ENCODE data around the gene H2BK1. TPM values are rescaled to one million over a fixed set of nuclear protein-coding genes. Genes with fewer than 3 reads are reported as not detected.

The H2BK1 gene
- total RNA-seq, 1 donor from 2014 or later, result not detected

GRCh38 chr7:151232091-151232916 is 22.0 kb upstream of the H2BK1 start, which contains the start of gene CHPF2:
CHPF2 (plus strand) TSS chr7:151232483; CDS start chr7:151234012, 1,529 bp downstream.
- peak; percentile 75 for DNase-seq

GRCh38 chr7:151231080-151231479 is 20.8 kb upstream of the H2BK1 start:
- no peak for DNase-seq

GRCh38 chr7:151229249-151229648 is 19.0 kb upstream of the H2BK1 start:
- no peak for DNase-seq

GRCh38 chr7:151228024-151228866 is 18.0 kb upstream of the H2BK1 start:
- DNase-seq, result peak; percentile 5

GRCh38 chr7:151226875-151227782 is 16.8 kb upstream of the H2BK1 start, which contains the start of gene ABCF2:
ABCF2 (minus strand) TSS chr7:151227205; CDS start chr7:151226458, 747 bp downstream.
- DNase-seq, result peak; percentile 99

- DNase-seq, result no peak
These were observed 16.2 kb upstream of the H2BK1 start for GRCh38 chr7:151226560-151226874.

- DNase-seq, result no peak
These were observed 15.7 kb upstream of the H2BK1 start for GRCh38 chr7:151225948-151226510.

GRCh38 chr7:151223728-151224127 is 13.4 kb upstream of the H2BK1 start:
- DNase-seq, result no peak

- no peak for DNase-seq
These were observed 7.9 kb upstream of the H2BK1 start for GRCh38 chr7:151218170-151218569.

- DNase-seq, result no peak
These were observed 5.1 kb upstream of the H2BK1 start for GRCh38 chr7:151215396-151215795.

GRCh38 chr7:151213826-151214225 is 3.5 kb upstream of the H2BK1 start:
- DNase-seq, result no peak

- no peak for DNase-seq
These were observed 2.3 kb upstream of the H2BK1 start for GRCh38 chr7:151212626-151213025.

GRCh38 chr7:151211155-151211772 is 976 bp upstream of the H2BK1 start:
- no peak for DNase-seq

- DNase-seq, result no peak
These were observed 700 bp downstream of the H2BK1 start for GRCh38 chr7:151209588-151209987.

GRCh38 chr7:151208253-151208862 is 1.9 kb downstream of the H2BK1 start:
- DNase-seq, result no peak

GRCh38 chr7:151207804-151208203 is 2.5 kb downstream of the H2BK1 start:
- no peak for DNase-seq

GRCh38 chr7:151207315-151207714 is 3.0 kb downstream of the H2BK1 start:
- DNase-seq, result no peak

- no peak for DNase-seq
These were observed 3.4 kb downstream of the H2BK1 start for GRCh38 chr7:151206914-151207313.

GRCh38 chr7:151205730-151206129 is 4.6 kb downstream of the H2BK1 start:
- DNase-seq, result no peak

- DNase-seq, result no peak
These were observed 5.8 kb downstream of the H2BK1 start for GRCh38 chr7:151204383-151205032.

All from skin of body (tissue), 2 donors.